Measurements from ENCODE around the gene APOL1.

- TF ChIP-seq CTCF (IDR thresholded peaks at IDR 0.05) (no peak), POLR2A (IDR thresholded peaks at IDR 0.05) (no peak)
These were observed 14.4 kb upstream of the APOL1 start for GRCh38 chr22:36238373-36239149.
